WTC11 (cell line): ENCODE measurements around the gene AKAP9. TPM values are rescaled to one million over a fixed set of nuclear protein-coding genes. Genes with fewer than 3 reads are reported as not detected.
A peak's percentile ranks its signal among the peaks of the same experiment; 100 is the strongest.

Experiments used
- ATAC-seq: fragments of 200-7000 bp; cut with Tn5 transposase; 2 replicates; pipeline ENCODE4 v1.10.0; 2021; ENCODE audit warnings: mild to moderate bottlenecking, moderate library complexity
- CTCF ChIA-PET: fragments of 300-600 bp; sonication (Branson Sonifier 250); formaldehyde crosslinking; loops from one replicate; lab custom pipeline; 2021; ENCODE audit warnings: antibody characterized with exemption; lab: Charles Lee
- POLR2A ChIA-PET: fragments of 350-600 bp; sonication (Branson Sonifier 250); formaldehyde crosslinking; loops from one replicate; lab custom pipeline; 2021; ENCODE audit warnings: antibody characterized with exemption; lab: Charles Lee
- DNase-seq: peaks from one replicate; pipeline ENCODE4 v3.0.0; 2021; ENCODE audit warnings: low spot score
- H3K27ac Mint-ChIP-seq: 2 replicates; pipeline ENCODE4 v1.8.0; 2021; ENCODE audit warnings: mixed read lengths
- H3K27me3 Mint-ChIP-seq: 2 replicates; pipeline ENCODE4 v1.8.0; 2021; ENCODE audit warnings: low read depth, mild to moderate bottlenecking, moderate library complexity, mixed read lengths
- H3K36me3 Mint-ChIP-seq: 2 replicates; pipeline ENCODE4 v1.8.0; 2021; ENCODE audit warnings: mixed read lengths
- H3K4me1 Mint-ChIP-seq: 2 replicates; pipeline ENCODE4 v1.8.0; 2022; ENCODE audit warnings: mixed read lengths
- H3K4me3 Mint-ChIP-seq: 2 replicates; pipeline ENCODE4 v1.8.0; 2021; ENCODE audit warnings: mild to moderate bottlenecking, moderate library complexity, mixed read lengths
- H3K9me3 Mint-ChIP-seq: 2 replicates; pipeline ENCODE4 v1.8.0; 2021; ENCODE audit warnings: mixed read lengths
- ATF1 ChIP-seq: sonication (generic); formaldehyde crosslinking; IDR thresholded peaks from 2 replicates; pipeline ENCODE4 v1.8.1; 2023; ENCODE audit warnings: mild to moderate bottlenecking, moderate library complexity, missing genetic modification reagents
- CREM ChIP-seq: sonication (generic); formaldehyde crosslinking; IDR thresholded peaks from 2 replicates; pipeline ENCODE4 v1.8.1; 2022; ENCODE audit warnings: mild to moderate bottlenecking, missing genetic modification reagents, moderate library complexity
- CTCF ChIP-seq: fragments of 200-600 bp; IDR thresholded peaks from 2 replicates; pipeline ENCODE4 v1.8.0; 2022; ENCODE audit warnings: antibody characterized with exemption
- E2F1 ChIP-seq: sonication (generic); formaldehyde crosslinking; IDR thresholded peaks from 2 replicates; pipeline ENCODE4 v1.8.0; 2022; ENCODE audit warnings: mild to moderate bottlenecking, missing genetic modification reagents
- E2F5 ChIP-seq: sonication (generic); formaldehyde crosslinking; IDR thresholded peaks from 2 replicates; pipeline ENCODE4 v1.8.1; 2022; ENCODE audit warnings: mild to moderate bottlenecking, moderate library complexity, missing genetic modification reagents
- ESRRA ChIP-seq: sonication (generic); formaldehyde crosslinking; IDR thresholded peaks from 2 replicates; pipeline ENCODE4 v1.8.1; 2022; ENCODE audit warnings: mild to moderate bottlenecking, missing genetic modification reagents, borderline replicate concordance
- FOXP1 ChIP-seq: sonication (generic); formaldehyde crosslinking; IDR thresholded peaks from 2 replicates; pipeline ENCODE4 v1.8.0; 2022; ENCODE audit warnings: missing genetic modification reagents, mild to moderate bottlenecking, moderate library complexity, borderline replicate concordance
- IRF2 ChIP-seq: sonication (generic); formaldehyde crosslinking; IDR thresholded peaks from 2 replicates; pipeline ENCODE4 v1.8.0; 2022; ENCODE audit warnings: low read depth, missing genetic modification reagents, borderline replicate concordance
- KAT7 ChIP-seq: sonication (generic); formaldehyde crosslinking; IDR thresholded peaks from 2 replicates; pipeline ENCODE4 v1.8.1; 2023; ENCODE audit warnings: missing genetic modification reagents, mild to moderate bottlenecking, borderline replicate concordance
- NFATC4 ChIP-seq: fragments of 250-450 bp; sonication (Bioruptor Pico); IDR thresholded peaks from 2 replicates; pipeline ENCODE4 v1.9.0; 2021; ENCODE audit warnings: mild to moderate bottlenecking
- NFYB ChIP-seq: sonication (generic); formaldehyde crosslinking; conservative IDR thresholded peaks from 2 replicates; pipeline ENCODE4 v1.8.0; 2022; ENCODE audit warnings: low read depth, missing genetic modification reagents
- NR2C2 ChIP-seq: sonication (generic); formaldehyde crosslinking; IDR thresholded peaks from 2 replicates; pipeline ENCODE4 v1.8.0; 2022; ENCODE audit warnings: mild to moderate bottlenecking, missing genetic modification reagents
- PREB ChIP-seq: sonication (generic); formaldehyde crosslinking; IDR thresholded peaks from 2 replicates; pipeline ENCODE4 v1.8.1; 2022; ENCODE audit warnings: mild to moderate bottlenecking, missing genetic modification reagents, moderate library complexity, borderline replicate concordance
- PRRX2 ChIP-seq: fragments of 250-450 bp; sonication (Bioruptor Pico); IDR thresholded peaks from 2 replicates; pipeline ENCODE4 v1.8.0; 2021; ENCODE audit warnings: mild to moderate bottlenecking
- RELA ChIP-seq: sonication (generic); formaldehyde crosslinking; IDR thresholded peaks from 2 replicates; pipeline ENCODE4 v1.8.1; 2022; ENCODE audit warnings: missing genetic modification reagents, mild to moderate bottlenecking, borderline replicate concordance
- SMAD3 ChIP-seq: sonication (generic); formaldehyde crosslinking; IDR thresholded peaks from 2 replicates; pipeline ENCODE4 v1.8.0; 2022; ENCODE audit warnings: missing genetic modification reagents, mild to moderate bottlenecking, borderline replicate concordance
- SOX15 ChIP-seq: fragments of 250-450 bp; sonication (Bioruptor Pico); IDR thresholded peaks from 2 replicates; pipeline ENCODE4 v1.9.0; 2021; ENCODE audit warnings: mild to moderate bottlenecking
- TEAD4 ChIP-seq: sonication (generic); formaldehyde crosslinking; IDR thresholded peaks from 2 replicates; pipeline ENCODE4 v1.8.0; 2022; ENCODE audit warnings: mild to moderate bottlenecking, missing genetic modification reagents
- TP53 ChIP-seq: sonication (generic); formaldehyde crosslinking; IDR thresholded peaks from 2 replicates; pipeline ENCODE4 v1.8.1; 2023; ENCODE audit warnings: mild to moderate bottlenecking, missing genetic modification reagents
- ZNF232 ChIP-seq: sonication (generic); formaldehyde crosslinking; IDR thresholded peaks from 2 replicates; pipeline ENCODE4 v1.8.0; 2022; ENCODE audit warnings: mild to moderate bottlenecking, missing genetic modification reagents
- ZNF416 ChIP-seq: fragments of 250-450 bp; sonication (Bioruptor Pico); IDR thresholded peaks from 2 replicates; pipeline ENCODE4 v1.9.0; 2021; ENCODE audit warnings: mild to moderate bottlenecking, inconsistent platforms
- total RNA-seq: library from RNA; stranded (reverse); gene quantifications from 3 replicates; pipeline ENCODE4 v1.2.3, GENCODE V29; 2021
- TF ChIP-seq, protein P1 (sequence below): sonication (generic); formaldehyde crosslinking; IDR thresholded peaks from 2 replicates; pipeline ENCODE4 v1.8.0; 2022; ENCODE audit warnings: mild to moderate bottlenecking, missing genetic modification reagents
- TF ChIP-seq, protein P2 (sequence below): sonication (generic); formaldehyde crosslinking; IDR thresholded peaks from 2 replicates; pipeline ENCODE4 v1.8.1; 2022; ENCODE audit warnings: low read depth, missing genetic modification reagents, borderline replicate concordance
- TF ChIP-seq, protein P3 (sequence below): fragments of 250-450 bp; sonication (Bioruptor Pico); IDR thresholded peaks from 2 replicates; pipeline ENCODE4 v2.1.2; 2022; ENCODE audit warnings: mild to moderate bottlenecking, moderate library complexity

AKAP9 gene
- total RNA-seq, 1 experiment from 2014 or later = 35.2 TPM

DNA sequence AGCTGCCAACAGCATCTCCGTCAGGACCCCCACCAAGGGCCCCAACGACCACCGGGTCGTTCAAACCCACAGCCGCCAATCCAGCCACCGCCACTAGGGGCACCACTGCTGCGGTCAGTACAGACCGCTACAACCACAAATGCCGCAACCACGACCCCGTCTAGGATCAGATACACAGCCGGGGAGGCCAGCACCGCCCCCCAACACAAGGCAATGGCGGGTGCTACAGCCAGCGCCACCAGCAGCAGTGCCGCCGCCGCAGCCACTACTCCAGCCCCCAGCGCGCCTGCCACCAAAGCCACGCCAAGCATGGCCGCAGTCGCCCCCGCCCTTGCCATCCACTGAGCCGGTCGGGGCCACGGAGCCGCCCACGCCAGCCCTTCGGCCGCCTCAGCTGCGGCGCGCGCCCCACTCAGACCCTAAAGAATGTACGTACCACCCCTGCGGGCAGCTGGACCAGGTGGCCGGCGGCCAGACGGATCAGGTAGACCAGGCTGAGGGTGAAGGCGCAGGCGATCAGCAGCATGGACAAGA is 193.1 kb downstream of the AKAP9 start:
- POLR2A ChIA-PET = interaction anchor here (0.8 to 1.3 kb wide), 3 partner anchors 75 to 303 kb away, joined by 3 to 4 read pairs (median 3); partner anchors contain the start of genes ANKIB1 and KRIT1
- TF ChIP-seq, protein P1, sequence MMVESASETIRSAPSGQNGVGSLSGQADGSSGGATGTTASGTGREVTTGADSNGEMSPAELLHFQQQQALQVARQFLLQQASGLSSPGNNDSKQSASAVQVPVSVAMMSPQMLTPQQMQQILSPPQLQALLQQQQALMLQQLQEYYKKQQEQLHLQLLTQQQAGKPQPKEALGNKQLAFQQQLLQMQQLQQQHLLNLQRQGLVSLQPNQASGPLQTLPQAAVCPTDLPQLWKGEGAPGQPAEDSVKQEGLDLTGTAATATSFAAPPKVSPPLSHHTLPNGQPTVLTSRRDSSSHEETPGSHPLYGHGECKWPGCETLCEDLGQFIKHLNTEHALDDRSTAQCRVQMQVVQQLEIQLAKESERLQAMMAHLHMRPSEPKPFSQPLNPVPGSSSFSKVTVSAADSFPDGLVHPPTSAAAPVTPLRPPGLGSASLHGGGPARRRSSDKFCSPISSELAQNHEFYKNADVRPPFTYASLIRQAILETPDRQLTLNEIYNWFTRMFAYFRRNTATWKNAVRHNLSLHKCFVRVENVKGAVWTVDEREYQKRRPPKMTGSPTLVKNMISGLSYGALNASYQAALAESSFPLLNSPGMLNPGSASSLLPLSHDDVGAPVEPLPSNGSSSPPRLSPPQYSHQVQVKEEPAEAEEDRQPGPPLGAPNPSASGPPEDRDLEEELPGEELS (CRISPR knock-in tag) = 0 out of 2 replicates have a peak, but pooled peaks have one; percentile 34
- TF ChIP-seq PRRX2 (no peak), E2F1 (no peak), TP53 (no peak), NFYB (CRISPR knock-in tag) (no peak), E2F5 (0 out of 2 replicates have a peak, but pooled peaks have one; percentile 38), CTCF (peak; percentile 93), TEAD4 (CRISPR knock-in tag) (peak; percentile 11; the same call in 1 of the 2 replicates), ESRRA (CRISPR knock-in tag) (0 out of 2 replicates have a peak, but pooled peaks have one; percentile 59), SOX15 (CRISPR knock-in tag) (no peak), PREB (CRISPR knock-in tag) (no peak), FOXP1 (no peak), SMAD3 (peak; percentile 25; the same call in 1 of the 2 replicates), ZNF416 (peak; percentile 14; the same call in 1 of the 2 replicates), RELA (CRISPR knock-in tag) (peak; percentile 74; the same call in 1 of the 2 replicates), ZNF232 (0 out of 2 replicates have a peak, but pooled peaks have one; percentile 18), NR2C2 (CRISPR knock-in tag) (0 out of 2 replicates have a peak, but pooled peaks have one; percentile 13), ATF1 (CRISPR knock-in tag) (no peak), KAT7 (CRISPR knock-in tag) (peak; percentile 77; the same call in 1 of the 2 replicates), NFATC4 (CRISPR knock-in tag) (peak; percentile 37; the same call in 1 of the 2 replicates), IRF2 (no peak), CREM (CRISPR knock-in tag) (no peak)
- TF ChIP-seq, protein P2, sequence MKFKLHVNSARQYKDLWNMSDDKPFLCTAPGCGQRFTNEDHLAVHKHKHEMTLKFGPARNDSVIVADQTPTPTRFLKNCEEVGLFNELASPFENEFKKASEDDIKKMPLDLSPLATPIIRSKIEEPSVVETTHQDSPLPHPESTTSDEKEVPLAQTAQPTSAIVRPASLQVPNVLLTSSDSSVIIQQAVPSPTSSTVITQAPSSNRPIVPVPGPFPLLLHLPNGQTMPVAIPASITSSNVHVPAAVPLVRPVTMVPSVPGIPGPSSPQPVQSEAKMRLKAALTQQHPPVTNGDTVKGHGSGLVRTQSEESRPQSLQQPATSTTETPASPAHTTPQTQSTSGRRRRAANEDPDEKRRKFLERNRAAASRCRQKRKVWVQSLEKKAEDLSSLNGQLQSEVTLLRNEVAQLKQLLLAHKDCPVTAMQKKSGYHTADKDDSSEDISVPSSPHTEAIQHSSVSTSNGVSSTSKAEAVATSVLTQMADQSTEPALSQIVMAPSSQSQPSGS (CRISPR knock-in tag) = no peak
- TF ChIP-seq, protein P3, sequence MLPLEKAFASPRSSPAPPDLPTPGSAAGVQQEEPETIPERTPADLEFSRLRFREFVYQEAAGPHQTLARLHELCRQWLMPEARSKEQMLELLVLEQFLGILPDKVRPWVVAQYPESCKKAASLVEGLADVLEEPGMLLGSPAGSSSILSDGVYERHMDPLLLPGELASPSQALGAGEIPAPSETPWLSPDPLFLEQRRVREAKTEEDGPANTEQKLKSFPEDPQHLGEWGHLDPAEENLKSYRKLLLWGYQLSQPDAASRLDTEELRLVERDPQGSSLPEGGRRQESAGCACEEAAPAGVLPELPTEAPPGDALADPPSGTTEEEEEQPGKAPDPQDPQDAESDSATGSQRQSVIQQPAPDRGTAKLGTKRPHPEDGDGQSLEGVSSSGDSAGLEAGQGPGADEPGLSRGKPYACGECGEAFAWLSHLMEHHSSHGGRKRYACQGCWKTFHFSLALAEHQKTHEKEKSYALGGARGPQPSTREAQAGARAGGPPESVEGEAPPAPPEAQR (CRISPR knock-in tag) = no peak

More for the DNA sequence above, 193.1 kb downstream of the AKAP9 start:
- CTCF ChIA-PET = interaction anchor here (0.6 to 2.2 kb wide), 9 partner anchors 113 to 461 kb away, joined by 4 to 9 read pairs (median 5); partner anchors contain the start of genes GATAD1, PEX1 and RBM48
- peaks cover 25% of the 10 kb centered on the region for H3K36me3 Mint-ChIP-seq
- H3K9me3 Mint-ChIP-seq = peaks cover 5% of the 10 kb centered on the region
- peak; percentile 71 for ATAC-seq
- H3K4me1 Mint-ChIP-seq = peaks cover 20% of the 10 kb centered on the region
- peak overlapping the region; percentile 100 for H3K27ac Mint-ChIP-seq
- H3K4me3 Mint-ChIP-seq = peak overlapping the region; percentile 98
- H3K27me3 Mint-ChIP-seq = no peaks in the 10 kb centered on the region
- peak; percentile 95 for DNase-seq
